ENCODE measurements around the gene SLC38A3. TPM values are rescaled to one million over a fixed set of nuclear protein-coding genes. Genes with fewer than 3 reads are reported as not detected.
"Not testable (repeated sequence)": the region's sequence is repeated elsewhere in the genome, so short reads cannot be mapped to it uniquely, and the experiment has no call there.

Gene SLC38A3
- total RNA-seq, 4 donors from 2014 or later: not detected

DNA sequence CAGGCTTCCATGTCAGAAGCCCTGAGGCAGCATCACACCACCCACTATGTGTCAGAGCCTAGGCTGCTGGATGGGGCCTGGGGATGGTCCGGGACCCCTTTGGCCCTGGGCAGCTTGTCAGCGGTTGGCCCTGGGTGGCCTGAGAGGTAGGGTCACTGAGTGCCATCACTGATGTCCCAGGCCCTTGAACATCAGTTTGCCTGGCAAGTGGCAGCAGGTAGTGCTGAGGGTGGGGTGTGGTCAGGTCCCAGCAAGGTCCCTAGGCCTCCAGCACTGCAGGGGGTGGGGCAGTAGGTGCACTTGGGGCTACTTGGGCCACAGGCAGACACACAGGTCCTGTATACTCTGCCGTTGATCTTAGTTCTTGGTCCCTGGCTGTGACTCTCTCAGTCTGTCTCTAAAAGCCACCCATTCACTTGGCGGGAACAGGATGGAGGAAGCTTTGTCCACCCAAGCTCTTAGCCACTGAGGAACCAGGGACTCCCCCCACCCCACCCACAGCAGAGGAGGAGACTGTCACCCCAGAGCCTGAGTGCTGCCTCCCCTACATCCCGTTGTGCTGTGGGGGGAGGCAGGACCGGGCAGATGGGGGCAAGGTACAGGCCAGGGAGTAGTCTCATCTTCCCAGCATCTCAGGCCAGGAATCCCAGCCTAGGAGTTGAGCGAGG lies 36.8 kb downstream of the SLC38A3 start:
- no peaks in the 10 kb centered on the region for H3K27me3 ChIP-seq
- 28% methylated on average over 3 of the region's 7 CpGs; no CpG with 5 or more reads in 1 of the 2 donors for WGBS, 2 donors
- DNase-seq: no peak
- H3K27ac ChIP-seq: peak overlapping the region; percentile 54 to 97 (median 92)
- peaks cover 0 to 5% (median 0%) of the 10 kb centered on the region in 3 donors for H3K36me3 ChIP-seq
- intact Hi-C loops (cut with DNase I): no loop called here
- peak overlapping the region in 2 of 4 donors; percentile 2 to 33 for H3K4me3 ChIP-seq
- no peaks in the 10 kb centered on the region for H3K9me3 ChIP-seq
- TF ChIP-seq POLR2A (IDR thresholded peaks at IDR 0.05) (no peak), CTCF (IDR thresholded peaks at IDR 0.05) (no peak)
- peaks cover 77 to 100% (median 86%) of the 10 kb centered on the region in 3 donors for H3K4me1 ChIP-seq

GRCh38 chr3:50242381-50242770 lies 37.3 kb downstream of the SLC38A3 start:
- WGBS, 2 donors: 7 to 60% methylated on average over 1 to 2 of the region's 3 CpGs
- no peak for DNase-seq
- H3K36me3 ChIP-seq: peaks cover 0 to 7% (median 0%) of the 10 kb centered on the region in 3 donors
- peak overlapping the region; percentile 54 to 97 (median 92) for H3K27ac ChIP-seq
- TF ChIP-seq POLR2A (IDR thresholded peaks at IDR 0.05): no peak
- no peak for TF ChIP-seq CTCF (IDR thresholded peaks at IDR 0.05)
- H3K9me3 ChIP-seq: no peaks in the 10 kb centered on the region
- peak overlapping the region in 2 of 4 donors; percentile 2 to 33 for H3K4me3 ChIP-seq
- H3K27me3 ChIP-seq: no peaks in the 10 kb centered on the region
- peaks cover 77 to 100% (median 91%) of the 10 kb centered on the region in 3 donors for H3K4me1 ChIP-seq
- intact Hi-C loops (cut with DNase I): no loop called here

GRCh38 chr3:50242851-50243542 lies 37.9 kb downstream of the SLC38A3 start:
- intact Hi-C loops (cut with DNase I): no loop called here
- WGBS, 2 donors: 20 to 40% methylated on average over 1 to 10 of the region's 14 CpGs
- TF ChIP-seq POLR2A (IDR thresholded peaks at IDR 0.05) (no peak), CTCF (IDR thresholded peaks at IDR 0.05) (peak in 1 of 6 experiments; percentile 14)
- Histone ChIP-seq H3K4me1 (peaks cover 77 to 100% (median 97%) of the 10 kb centered on the region in 3 donors), H3K27ac (peak overlapping the region; percentile 54 to 97 (median 92)), H3K9me3 (no peaks in the 10 kb centered on the region), H3K36me3 (peaks cover 0 to 10% (median 0%) of the 10 kb centered on the region in 3 donors), H3K4me3 (peak overlapping the region in 2 of 4 donors; percentile 4 to 33), H3K27me3 (no peaks in the 10 kb centered on the region)
- DNase-seq: peak; percentile 47

DNA sequence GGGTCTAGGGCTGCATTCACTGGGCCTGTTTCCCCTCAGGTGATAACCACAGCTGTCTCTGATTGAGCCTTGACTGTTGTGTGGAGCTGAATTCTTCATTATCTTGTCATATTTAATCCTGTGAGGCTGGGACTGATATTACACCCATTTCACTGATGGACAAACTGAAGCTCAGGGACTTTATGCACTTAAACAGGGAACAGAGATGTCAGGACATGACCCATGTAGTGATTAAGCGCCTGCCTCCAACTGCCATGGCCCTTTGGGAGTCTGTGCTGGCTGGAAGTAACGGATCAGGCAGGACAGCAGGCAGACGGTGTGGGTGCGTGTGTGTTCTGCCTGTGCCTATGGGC lies 38.4 kb downstream of the SLC38A3 start:
- 65 to 74% methylated on average over 4 of the region's 4 CpGs for WGBS, 2 donors
- H3K4me3 ChIP-seq: peak overlapping the region in 2 of 4 donors; percentile 4 to 33

GRCh38 chr3:50244813-50245212 lies 39.7 kb downstream of the SLC38A3 start:
- WGBS, 2 donors: 69 to 76% methylated on average over 5 to 6 of the region's 6 CpGs
- H3K4me3 ChIP-seq; H3K27me3 ChIP-seq; DNase-seq; H3K9me3 ChIP-seq; intact Hi-C loops (cut with DNase I); H3K36me3 ChIP-seq: not testable (repeated sequence)
- H3K4me1 ChIP-seq: peaks cover 77 to 100% (median 98%) of the 10 kb centered on the region in 3 donors
- peak overlapping the region; percentile 87 to 97 (median 92) for H3K27ac ChIP-seq

More for the DNA sequence above, 38.4 kb downstream of the SLC38A3 start:
- no peaks in the 10 kb centered on the region for H3K27me3 ChIP-seq
- intact Hi-C loops (cut with DNase I): no loop called here
- peaks cover 77 to 100% (median 98%) of the 10 kb centered on the region in 3 donors for H3K4me1 ChIP-seq
- H3K27ac ChIP-seq: peak overlapping the region; percentile 54 to 97 (median 92)
- H3K9me3 ChIP-seq: no peaks in the 10 kb centered on the region
- TF ChIP-seq CTCF (IDR thresholded peaks at IDR 0.05) (no peak), POLR2A (IDR thresholded peaks at IDR 0.05) (no peak)
- H3K36me3 ChIP-seq: peaks cover 0 to 10% (median 0%) of the 10 kb centered on the region in 3 donors
- no peak for DNase-seq

Data from esophagus squamous epithelium (tissue), 5 donors.